GM21381 (cell line): ENCODE data around the gene MUC5B.
"Not testable (repeated sequence)": the region's sequence is repeated elsewhere in the genome, so short reads cannot be mapped to it uniquely, and the experiment has no call there.

Experiments
- ATAC-seq: cut with Tn5 transposase; IDR thresholded peaks from one replicate; pipeline ENCODE4 v1.9.1; 2021; ENCODE audit warnings: mild to moderate bottlenecking, moderate library complexity; ENCODE audit not compliant: unreplicated experiment

The MUC5B gene

GRCh38 chr11:1222491-1223345 is at the start of gene MUC5B:
Gene MUC5B, plus strand, starts transcription at chr11:1223066. Its CDS starts 58 bp downstream, at chr11:1223124.
- no peak for ATAC-seq

GRCh38 chr11:1173396-1173795 is 49.5 kb upstream of the MUC5B start:
- not testable (repeated sequence) for ATAC-seq

GRCh38 chr11:1174441-1175370 is 48.2 kb upstream of the MUC5B start:
- no peak for ATAC-seq

GRCh38 chr11:1175461-1176223 is 47.2 kb upstream of the MUC5B start:
- ATAC-seq = no peak

DNA sequence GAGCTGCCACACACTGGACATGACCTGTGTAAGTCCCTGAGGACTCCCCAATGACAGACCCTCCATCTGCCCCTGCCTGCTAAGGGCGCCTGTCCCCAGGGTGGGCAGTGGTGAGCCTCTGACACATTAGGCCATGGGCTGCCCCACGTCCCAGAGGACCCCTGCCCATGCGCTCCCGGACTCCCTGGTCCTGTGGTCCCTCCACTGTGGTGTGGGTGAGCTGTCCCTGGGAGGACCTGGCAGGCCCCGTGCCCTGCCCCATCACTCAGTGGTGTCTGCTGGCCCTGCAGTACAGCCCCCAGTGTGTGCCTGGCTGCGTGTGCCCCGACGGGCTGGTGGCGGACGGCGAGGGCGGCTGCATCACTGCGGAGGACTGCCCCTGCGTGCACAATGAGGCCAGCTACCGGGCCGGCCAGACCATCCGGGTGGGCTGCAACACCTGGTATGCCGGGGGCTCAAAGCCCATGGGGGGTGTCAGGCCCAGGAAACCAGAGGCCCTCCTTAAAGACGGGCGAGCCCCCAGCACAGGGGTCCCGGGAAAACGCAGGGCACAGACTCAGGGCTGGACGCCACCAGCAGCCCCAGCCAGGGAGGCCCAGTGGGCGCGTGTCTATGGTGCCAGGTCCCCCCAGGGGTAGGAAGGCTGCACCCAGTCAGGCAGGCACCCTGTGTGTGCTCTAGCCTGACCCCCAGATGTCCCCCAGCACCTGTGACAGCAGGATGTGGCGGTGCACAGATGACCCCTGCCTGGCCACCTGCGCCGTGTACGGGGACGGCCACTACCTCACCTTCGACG is 46.4 kb upstream of the MUC5B start:
- ATAC-seq = no peak

DNA sequence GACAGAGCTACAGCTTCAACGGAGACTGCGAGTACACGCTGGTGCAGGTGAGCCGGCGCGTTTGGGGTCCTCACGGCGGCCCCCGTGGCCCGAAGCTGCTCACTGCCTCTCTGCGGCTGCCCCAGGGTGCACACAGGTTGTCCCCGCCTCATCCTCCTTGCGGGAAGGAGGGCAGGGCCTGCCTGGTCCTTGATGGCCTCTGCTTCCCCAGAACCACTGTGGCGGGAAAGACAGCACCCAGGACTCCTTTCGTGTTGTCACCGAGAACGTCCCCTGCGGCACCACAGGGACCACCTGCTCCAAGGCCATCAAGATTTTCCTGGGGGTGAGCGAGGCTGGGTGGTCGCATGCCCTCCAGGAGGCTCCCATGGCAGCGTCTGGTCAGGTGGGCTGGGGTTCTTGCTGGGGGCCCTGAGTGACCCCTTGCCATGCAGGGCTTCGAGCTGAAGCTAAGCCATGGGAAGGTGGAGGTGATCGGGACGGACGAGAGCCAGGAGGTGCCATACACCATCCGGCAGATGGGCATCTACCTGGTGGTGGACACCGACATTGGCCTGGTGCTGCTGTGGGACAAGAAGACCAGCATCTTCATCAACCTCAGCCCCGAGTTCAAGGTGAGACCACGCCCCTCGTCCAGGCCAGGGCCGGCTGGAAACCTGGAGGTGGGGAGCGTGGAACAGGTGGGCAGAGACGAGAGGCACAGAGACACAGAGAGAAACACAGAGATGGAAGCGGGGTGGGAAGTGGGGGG is 45.7 kb upstream of the MUC5B start:
- no peak for ATAC-seq

GRCh38 chr11:1177771-1178090 is 45.1 kb upstream of the MUC5B start:
- ATAC-seq = no peak

DNA sequence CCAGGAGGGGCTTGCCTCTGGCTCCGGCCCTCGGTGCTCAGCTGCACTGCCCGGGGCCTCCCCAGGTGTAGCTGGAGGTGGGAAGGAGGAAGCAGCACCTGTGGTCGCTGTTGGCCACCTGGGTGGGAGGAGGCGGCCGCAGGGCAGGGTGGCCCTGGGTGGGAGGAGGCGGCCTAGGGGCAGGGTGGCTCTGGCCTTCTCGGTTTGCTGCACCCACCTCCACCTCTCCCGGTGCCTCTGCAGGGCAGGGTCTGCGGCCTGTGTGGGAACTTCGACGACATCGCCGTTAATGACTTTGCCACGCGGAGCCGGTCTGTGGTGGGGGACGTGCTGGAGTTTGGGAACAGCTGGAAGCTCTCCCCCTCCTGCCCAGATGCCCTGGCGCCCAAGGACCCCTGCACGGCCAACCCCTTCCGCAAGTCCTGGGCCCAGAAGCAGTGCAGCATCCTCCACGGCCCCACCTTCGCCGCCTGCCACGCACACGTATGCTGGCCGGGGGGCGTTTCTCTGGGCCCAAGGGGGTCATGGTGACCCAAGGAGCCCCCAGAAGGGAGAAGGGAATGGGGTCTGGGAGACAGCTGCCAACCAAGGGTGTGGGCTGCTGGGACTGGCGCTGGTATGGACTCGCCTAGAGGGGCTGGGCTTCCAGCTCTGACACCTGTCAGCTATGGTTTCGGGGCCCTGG is 44.5 kb upstream of the MUC5B start:
- no peak for ATAC-seq

- ATAC-seq = no peak
Observed at GRCh38 chr11:1178906-1179305, 44.0 kb upstream of the MUC5B start.

DNA sequence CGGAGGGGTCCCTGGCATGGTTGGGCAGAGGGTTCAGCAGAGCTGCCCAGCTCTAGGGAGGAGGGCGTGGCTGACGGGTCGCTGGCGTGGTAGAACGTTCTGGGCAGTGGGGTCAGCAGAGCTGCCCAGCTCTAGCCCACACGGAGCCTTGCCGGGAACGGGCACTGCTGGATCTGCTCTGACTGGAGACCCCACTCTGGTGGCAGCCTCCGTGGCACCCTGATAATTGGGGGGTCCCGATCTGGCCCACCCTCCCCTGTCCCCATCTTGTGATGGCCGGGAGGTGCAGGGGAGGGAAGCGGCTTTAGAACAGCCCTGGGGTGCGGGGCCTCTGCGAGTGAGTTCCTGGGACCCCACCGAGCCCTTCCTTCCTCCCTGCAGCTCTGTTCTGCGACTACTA is 43.2 kb upstream of the MUC5B start:
- no peak for ATAC-seq

DNA sequence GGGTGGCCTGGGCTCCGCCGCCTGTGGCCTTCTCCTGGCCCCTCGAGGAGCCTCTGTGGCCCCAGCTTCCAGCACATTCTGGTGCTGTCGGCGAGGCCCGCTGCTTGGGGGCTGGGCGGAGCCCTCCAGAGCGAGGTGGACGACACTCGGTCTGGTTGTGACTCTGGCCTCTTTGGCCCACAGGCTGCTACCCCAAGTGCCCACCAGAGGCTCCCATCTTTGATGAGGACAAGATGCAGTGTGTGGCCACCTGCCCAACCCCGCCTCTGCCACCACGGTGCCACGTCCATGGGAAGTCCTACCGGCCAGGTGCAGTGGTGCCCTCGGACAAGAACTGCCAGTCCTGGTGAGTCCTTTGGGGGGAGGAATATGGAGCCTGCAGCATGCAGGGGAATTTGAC is 42.7 kb upstream of the MUC5B start:
- ATAC-seq = no peak

DNA sequence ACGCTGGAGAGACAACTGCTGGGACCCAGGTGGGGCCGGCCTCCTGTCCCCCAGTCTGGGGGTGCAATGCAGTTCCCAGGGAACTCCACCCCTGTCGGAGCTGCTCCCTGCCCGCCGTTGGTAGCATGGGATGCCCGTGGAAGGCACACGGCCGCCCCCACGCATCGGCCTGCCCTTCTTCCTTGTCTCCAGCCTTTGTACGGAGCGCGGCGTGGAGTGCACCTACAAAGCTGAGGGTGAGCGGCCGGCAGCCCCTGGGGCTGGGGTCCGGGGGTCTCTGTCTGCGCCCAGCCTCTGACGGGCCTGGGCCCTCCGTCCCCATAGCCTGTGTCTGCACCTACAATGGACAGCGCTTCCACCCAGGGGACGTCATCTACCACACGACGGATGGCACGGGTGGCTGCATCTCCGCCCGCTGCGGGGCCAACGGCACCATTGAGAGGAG is 41.9 kb upstream of the MUC5B start:
- no peak for ATAC-seq

GRCh38 chr11:1181420-1181819 is 41.4 kb upstream of the MUC5B start:
- ATAC-seq = no peak

DNA sequence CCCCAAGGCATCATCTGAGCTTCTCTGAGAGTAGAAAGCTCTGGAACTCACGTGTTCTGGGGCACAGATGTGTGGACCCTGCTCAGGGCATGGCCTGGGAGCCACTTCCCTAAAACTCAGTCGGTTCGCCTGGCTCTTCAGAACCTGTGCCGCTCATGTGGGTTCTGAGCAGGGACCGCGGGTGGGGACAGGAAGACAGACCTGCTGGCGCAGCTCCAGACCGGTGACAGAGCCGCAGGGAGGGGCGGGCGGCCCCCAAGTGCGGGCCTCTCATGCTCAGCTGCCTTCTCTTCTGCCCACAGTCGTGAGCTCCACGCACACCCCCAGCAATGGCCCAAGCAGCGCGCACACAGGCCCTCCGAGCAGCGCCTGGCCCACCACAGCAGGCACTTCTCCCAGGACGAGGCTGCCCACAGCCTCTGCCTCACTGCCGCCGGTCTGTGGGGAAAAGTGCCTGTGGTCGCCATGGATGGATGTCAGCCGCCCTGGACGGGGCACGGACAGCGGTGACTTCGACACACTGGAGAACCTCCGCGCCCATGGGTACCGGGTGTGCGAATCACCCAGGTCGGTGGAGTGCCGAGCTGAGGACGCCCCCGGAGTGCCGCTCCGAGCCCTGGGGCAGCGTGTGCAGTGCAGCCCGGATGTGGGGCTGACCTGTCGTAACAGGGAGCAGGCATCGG is 40.9 kb upstream of the MUC5B start:
- ATAC-seq = no peak

DNA sequence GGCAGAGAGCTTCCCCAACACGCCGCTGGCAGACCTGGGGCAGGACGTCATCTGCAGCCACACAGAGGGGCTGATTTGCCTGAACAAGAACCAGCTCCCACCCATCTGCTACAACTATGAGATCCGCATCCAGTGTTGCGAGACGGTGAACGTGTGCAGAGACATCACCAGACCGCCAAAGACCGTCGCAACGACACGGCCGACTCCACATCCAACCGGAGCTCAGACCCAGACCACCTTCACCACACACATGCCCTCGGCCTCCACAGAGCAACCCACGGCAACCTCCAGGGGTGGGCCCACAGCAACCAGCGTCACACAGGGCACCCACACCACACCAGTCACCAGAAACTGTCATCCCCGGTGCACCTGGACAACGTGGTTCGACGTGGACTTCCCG is 38.7 kb upstream of the MUC5B start:
- not testable (repeated sequence) for ATAC-seq

- not testable (repeated sequence) for ATAC-seq
Observed at GRCh38 chr11:1188451-1189130, 34.3 kb upstream of the MUC5B start.

DNA sequence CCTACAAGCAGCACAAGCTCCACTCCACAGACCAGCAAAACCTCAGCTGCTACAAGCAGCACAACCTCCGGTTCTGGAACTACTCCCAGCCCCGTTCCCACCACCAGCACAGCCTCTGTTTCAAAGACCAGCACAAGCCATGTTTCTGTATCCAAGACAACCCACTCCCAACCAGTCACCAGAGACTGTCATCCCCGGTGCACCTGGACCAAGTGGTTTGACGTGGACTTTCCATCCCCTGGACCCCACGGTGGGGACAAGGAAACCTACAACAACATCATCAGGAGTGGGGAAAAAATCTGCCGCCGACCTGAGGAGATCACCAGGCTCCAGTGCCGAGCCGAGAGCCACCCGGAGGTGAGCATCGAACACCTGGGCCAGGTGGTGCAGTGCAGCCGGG is 33.0 kb upstream of the MUC5B start:
- ATAC-seq = not testable (repeated sequence)
